Esophagus (tissue), 2 donors: ENCODE results near the gene UGT1A1. TPM values are rescaled to one million over a fixed set of nuclear protein-coding genes. Genes with fewer than 3 reads are reported as not detected.

Source experiments
- H3K27ac ChIP-seq, 2 donors: one replicate each; pipeline ENCODE4 v1.5.1; 2013; ENCODE audit warnings: low read depth in 2 of 2, mild to moderate bottlenecking in 2 of 2, inconsistent platforms in 1 of 2, low read length in 1 of 2, moderate library complexity in 1 of 2
- H3K27me3 ChIP-seq, 2 donors: one replicate each; pipeline ENCODE4 v1.6.1; 2013; ENCODE audit warnings: low read length in 2 of 2, control low read depth in 1 of 2, mild to moderate bottlenecking in 1 of 2; ENCODE audit not compliant: insufficient read depth in 2 of 2, control insufficient read depth in 1 of 2
- H3K36me3 ChIP-seq, 2 donors: one replicate each; pipeline ENCODE4 v1.6.1; 2013; ENCODE audit warnings: low read length in 1 of 2; ENCODE audit not compliant: control insufficient read depth in 2 of 2, insufficient read depth in 2 of 2
- H3K4me1 ChIP-seq, 2 donors: one replicate each; pipeline ENCODE4 v1.6.1; 2013; ENCODE audit warnings: low read length in 1 of 2; ENCODE audit not compliant: control insufficient read depth in 2 of 2, insufficient read depth in 2 of 2
- H3K4me3 ChIP-seq, 2 donors: one replicate each; pipeline ENCODE4 v1.5.1; 2013; ENCODE audit warnings: low read length in 2 of 2, mild to moderate bottlenecking in 2 of 2, low read depth in 1 of 2, moderate library complexity in 1 of 2
- H3K9me3 ChIP-seq, 2 donors: one replicate each; pipeline ENCODE4 v1.6.1; 2013; ENCODE audit warnings: mild to moderate bottlenecking in 2 of 2, low read depth in 1 of 2, low read length in 1 of 2, moderate library complexity in 1 of 2; ENCODE audit not compliant: control insufficient read depth in 2 of 2, insufficient read depth in 1 of 2
- WGBS, 2 donors: extraction: QIAGEN DNeasy Blood & Tissue Kit; methylation state at CpG; one replicate each; pipeline ENCODE4 v1.1.7; 2013; 5-methylcytosine and 5-hydroxymethylcytosine counted together
- polyA plus RNA-seq, 2 donors: library from polyadenylated mRNA; stranded (reverse); fragments of 200-250 nt; gene quantifications; one replicate each; pipeline ENCODE4 v1.2.3, GENCODE V29; 2013
- donor health status: healthy with polysubstance abuse.
- donor health status: Bipolar disorder and iron deficiency.

The UGT1A1 gene
- polyA plus RNA-seq, 2 donors: 0.75 to 2.0 TPM

- 67 to 77% methylated on average over 3 of the region's 3 CpGs for WGBS, 2 donors
- H3K36me3 ChIP-seq: no peaks in the 10 kb centered on the region
These were observed 42.2 kb downstream of the UGT1A1 start for GRCh38 chr2:233802132-233802815.

GRCh38 chr2:233803292-233803911 lies 43.3 kb downstream of the UGT1A1 start:
- WGBS, 2 donors: 62 to 74% methylated on average over 2 of the region's 2 CpGs
- Histone ChIP-seq H3K36me3 (no peaks in the 10 kb centered on the region), H3K4me3 (no peak overlapping the region), H3K9me3 (no peaks in the 10 kb centered on the region), H3K4me1 (no peaks in the 10 kb centered on the region), H3K27ac (no peak overlapping the region), H3K27me3 (no peaks in the 10 kb centered on the region)

More at GRCh38 chr2:233802132-233802815, 42.2 kb downstream of the UGT1A1 start:
- H3K4me1 ChIP-seq: no peaks in the 10 kb centered on the region
- no peaks in the 10 kb centered on the region for H3K27me3 ChIP-seq
- H3K9me3 ChIP-seq: no peaks in the 10 kb centered on the region
- no peak overlapping the region for H3K4me3 ChIP-seq
- H3K27ac ChIP-seq: no peak overlapping the region

- no peaks in the 10 kb centered on the region for H3K27me3 ChIP-seq
- H3K4me3 ChIP-seq: no peak overlapping the region
- WGBS, 2 donors: 56 to 67% methylated on average over 8 of the region's 8 CpGs
- H3K4me1 ChIP-seq: no peaks in the 10 kb centered on the region
- no peaks in the 10 kb centered on the region for H3K9me3 ChIP-seq
- no peaks in the 10 kb centered on the region for H3K36me3 ChIP-seq
- no peak overlapping the region for H3K27ac ChIP-seq
These were observed 43.9 kb downstream of the UGT1A1 start for GRCh38 chr2:233803994-233804393.

GRCh38 chr2:233807215-233807865 lies 47.3 kb downstream of the UGT1A1 start:
- Histone ChIP-seq H3K27me3 (no peaks in the 10 kb centered on the region), H3K36me3 (no peaks in the 10 kb centered on the region), H3K4me3 (no peak overlapping the region), H3K9me3 (peaks cover 0 to 2% of the 10 kb centered on the region in 2 donors), H3K4me1 (no peaks in the 10 kb centered on the region), H3K27ac (no peak overlapping the region)
- 70 to 75% methylated on average over 12 of the region's 12 CpGs for WGBS, 2 donors

GRCh38 chr2:233807966-233808935 lies 48.2 kb downstream of the UGT1A1 start:
- Histone ChIP-seq H3K36me3 (no peaks in the 10 kb centered on the region), H3K27ac (no peak overlapping the region), H3K4me3 (no peak overlapping the region), H3K4me1 (no peaks in the 10 kb centered on the region), H3K9me3 (peaks cover 0 to 2% of the 10 kb centered on the region in 2 donors), H3K27me3 (no peaks in the 10 kb centered on the region)
- WGBS, 2 donors: 77 to 81% methylated on average over 10 of the region's 10 CpGs

GRCh38 chr2:233810385-233810784 lies 50.3 kb downstream of the UGT1A1 start:
- no peaks in the 10 kb centered on the region for H3K36me3 ChIP-seq
- H3K27ac ChIP-seq: no peak overlapping the region
- no peaks in the 10 kb centered on the region for H3K27me3 ChIP-seq
- WGBS, 2 donors: 83 to 89% methylated on average over 6 of the region's 6 CpGs
- no peak overlapping the region for H3K4me3 ChIP-seq
- H3K4me1 ChIP-seq: no peaks in the 10 kb centered on the region
- H3K9me3 ChIP-seq: peaks cover 0 to 2% of the 10 kb centered on the region in 2 donors

- no peak overlapping the region for H3K27ac ChIP-seq
- no peak overlapping the region for H3K4me3 ChIP-seq
- H3K9me3 ChIP-seq: peaks cover 0 to 2% of the 10 kb centered on the region in 2 donors
- no peaks in the 10 kb centered on the region for H3K36me3 ChIP-seq
- whole genome bisulfite sequencing, 2 donors: 70 to 86% methylated on average over 4 of the region's 4 CpGs
- no peaks in the 10 kb centered on the region for H3K4me1 ChIP-seq
- no peaks in the 10 kb centered on the region for H3K27me3 ChIP-seq
These were observed 51.0 kb downstream of the UGT1A1 start for GRCh38 chr2:233811087-233811486.

GRCh38 chr2:233811732-233812131 lies 51.7 kb downstream of the UGT1A1 start:
- whole genome bisulfite sequencing, 2 donors: 86 to 91% methylated on average over 8 of the region's 8 CpGs
- no peak overlapping the region for H3K4me3 ChIP-seq
- peaks cover 0 to 5% of the 10 kb centered on the region in 2 donors for H3K9me3 ChIP-seq
- H3K27ac ChIP-seq: no peak overlapping the region
- H3K36me3 ChIP-seq: no peaks in the 10 kb centered on the region
- no peaks in the 10 kb centered on the region for H3K27me3 ChIP-seq
- no peaks in the 10 kb centered on the region for H3K4me1 ChIP-seq
